Measurements from ENCODE around the gene SLC66A3.

SLC66A3 gene

DNA sequence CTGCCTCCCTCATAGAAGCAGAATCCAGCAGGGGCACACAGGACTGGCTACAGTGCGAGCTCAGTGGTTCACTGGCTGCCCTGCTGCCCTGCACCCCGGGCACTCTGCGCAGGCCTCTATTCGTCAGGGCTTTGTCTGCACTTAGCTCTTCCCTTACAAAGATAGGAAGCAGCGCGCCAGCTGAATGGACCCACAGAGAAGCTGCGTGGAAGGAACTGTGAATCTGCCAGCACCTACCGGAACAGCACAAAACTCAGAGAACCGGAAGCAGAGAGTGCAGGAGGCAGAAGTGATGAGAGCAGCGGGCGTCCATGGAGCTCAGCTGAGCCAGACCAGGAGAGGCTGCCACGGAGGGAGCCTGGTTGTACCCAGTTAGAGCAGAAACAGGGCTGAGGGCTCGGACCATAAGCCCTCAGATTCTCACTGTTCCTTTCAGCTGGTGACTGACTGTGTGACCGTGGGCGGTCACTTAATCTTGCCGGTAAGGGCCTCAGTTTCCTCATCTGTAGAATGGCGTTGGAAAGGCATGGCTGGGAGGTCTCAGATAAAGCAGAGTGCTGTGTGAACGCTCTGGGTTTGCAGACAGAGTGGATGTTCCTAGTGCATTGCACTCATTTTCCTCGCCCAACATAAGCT is 23.1 kb upstream of the SLC66A3 start:
- Histone ChIP-seq H3K4me3 (ENCODE audit: low read depth, low read length, poor library complexity, severe bottlenecking) (peak overlapping the region; percentile 41), H3K9me2 (ENCODE audit: low read depth, low read length) (no peaks in the 10 kb centered on the region), H3K9me3 (ENCODE audit: low read length) (no peaks in the 10 kb centered on the region), H3K4me2 (ENCODE audit: low read length) (peak overlapping the region; percentile 64), H2AFZ (ENCODE audit: low read length) (peak overlapping the region; percentile 31), H3K4me1 (ENCODE audit: insufficient read depth, low read length, severe bottlenecking) (peaks cover 22% of the 10 kb centered on the region), H3K36me3 (ENCODE audit: insufficient read depth, low read length) (no peaks in the 10 kb centered on the region), H3K9ac (ENCODE audit: low read length) (peak overlapping the region; percentile 10; the same call in 1 of the 2 replicates), H4K20me1 (ENCODE audit: insufficient read depth, low read length) (no peaks in the 10 kb centered on the region), H3K79me2 (ENCODE audit: insufficient read depth, low read length) (no peaks in the 10 kb centered on the region), H3K27ac (ENCODE audit: low read depth, low read length, poor library complexity, severe bottlenecking) (no peak overlapping the region), H3F3A (ENCODE audit: insufficient read depth, low read length) (no peaks in the 10 kb centered on the region), H3K27me3 (ENCODE audit: insufficient read depth, low read length) (no peaks in the 10 kb centered on the region)
- TF ChIP-seq EZH2 (IDR thresholded peaks at IDR 0.05; ENCODE audit: borderline replicate concordance, low read length): no peak
- TF ChIP-seq, protein P1, sequence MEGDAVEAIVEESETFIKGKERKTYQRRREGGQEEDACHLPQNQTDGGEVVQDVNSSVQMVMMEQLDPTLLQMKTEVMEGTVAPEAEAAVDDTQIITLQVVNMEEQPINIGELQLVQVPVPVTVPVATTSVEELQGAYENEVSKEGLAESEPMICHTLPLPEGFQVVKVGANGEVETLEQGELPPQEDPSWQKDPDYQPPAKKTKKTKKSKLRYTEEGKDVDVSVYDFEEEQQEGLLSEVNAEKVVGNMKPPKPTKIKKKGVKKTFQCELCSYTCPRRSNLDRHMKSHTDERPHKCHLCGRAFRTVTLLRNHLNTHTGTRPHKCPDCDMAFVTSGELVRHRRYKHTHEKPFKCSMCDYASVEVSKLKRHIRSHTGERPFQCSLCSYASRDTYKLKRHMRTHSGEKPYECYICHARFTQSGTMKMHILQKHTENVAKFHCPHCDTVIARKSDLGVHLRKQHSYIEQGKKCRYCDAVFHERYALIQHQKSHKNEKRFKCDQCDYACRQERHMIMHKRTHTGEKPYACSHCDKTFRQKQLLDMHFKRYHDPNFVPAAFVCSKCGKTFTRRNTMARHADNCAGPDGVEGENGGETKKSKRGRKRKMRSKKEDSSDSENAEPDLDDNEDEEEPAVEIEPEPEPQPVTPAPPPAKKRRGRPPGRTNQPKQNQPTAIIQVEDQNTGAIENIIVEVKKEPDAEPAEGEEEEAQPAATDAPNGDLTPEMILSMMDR (IDR thresholded peaks at IDR 0.05; ENCODE audit: low read length): no peak

DNA sequence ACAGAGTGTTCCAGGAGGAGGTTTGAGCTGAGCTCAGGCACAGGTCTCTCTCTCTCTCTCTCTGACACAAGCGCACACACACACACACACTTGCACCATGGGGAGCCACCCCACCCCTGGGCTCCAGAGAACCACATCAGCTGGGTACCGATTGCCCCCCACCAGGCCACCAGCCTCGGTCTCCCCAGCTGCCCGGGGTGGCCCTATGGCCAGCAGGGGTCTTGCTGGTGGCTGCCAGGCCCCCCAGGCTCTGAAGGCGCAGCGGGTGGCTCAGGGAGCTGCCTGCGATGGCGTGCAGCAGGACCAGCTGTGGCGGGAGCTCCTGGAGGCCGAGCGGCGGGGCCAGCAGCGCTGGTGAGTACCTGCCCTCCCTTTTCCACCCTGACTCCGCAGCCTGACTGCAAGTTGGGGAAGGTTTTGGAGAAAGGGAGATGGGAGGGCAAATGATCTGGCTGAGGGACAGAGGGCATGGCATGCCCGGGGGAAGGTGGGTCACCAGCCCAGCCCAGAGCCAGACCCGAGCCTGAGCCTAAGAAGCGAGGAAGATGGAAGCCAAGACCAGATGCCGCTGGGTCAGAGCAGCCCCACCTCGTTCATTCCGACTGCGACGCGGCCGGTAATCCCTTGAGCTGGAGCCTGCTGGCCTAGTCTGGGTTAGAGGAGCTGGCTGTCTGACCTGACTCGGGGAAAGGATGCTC is 21.9 kb upstream of the SLC66A3 start:
- Histone ChIP-seq H3K36me3 (ENCODE audit: insufficient read depth, low read length) (no peaks in the 10 kb centered on the region), H3K9ac (ENCODE audit: low read length) (no peak overlapping the region; the same call in 1 of the 2 replicates), H3K27me3 (ENCODE audit: insufficient read depth, low read length) (no peaks in the 10 kb centered on the region), H3F3A (ENCODE audit: insufficient read depth, low read length) (no peaks in the 10 kb centered on the region), H3K9me3 (ENCODE audit: low read length) (no peaks in the 10 kb centered on the region), H3K9me2 (ENCODE audit: low read depth, low read length) (no peaks in the 10 kb centered on the region), H3K79me2 (ENCODE audit: insufficient read depth, low read length) (no peaks in the 10 kb centered on the region), H3K4me2 (ENCODE audit: low read length) (peak overlapping the region; percentile 64), H3K4me3 (ENCODE audit: low read depth, low read length, poor library complexity, severe bottlenecking) (peak overlapping the region; percentile 41), H2AFZ (ENCODE audit: low read length) (peak overlapping the region; percentile 42; the same call in 1 of the 2 replicates), H3K27ac (ENCODE audit: low read depth, low read length, poor library complexity, severe bottlenecking) (no peak overlapping the region), H3K4me1 (ENCODE audit: insufficient read depth, low read length, severe bottlenecking) (peaks cover 22% of the 10 kb centered on the region), H4K20me1 (ENCODE audit: insufficient read depth, low read length) (no peaks in the 10 kb centered on the region)
- no peak for TF ChIP-seq EZH2 (IDR thresholded peaks at IDR 0.05; ENCODE audit: borderline replicate concordance, low read length)
- TF ChIP-seq, protein P1 (IDR thresholded peaks at IDR 0.05; ENCODE audit: low read length): no peak

DNA sequence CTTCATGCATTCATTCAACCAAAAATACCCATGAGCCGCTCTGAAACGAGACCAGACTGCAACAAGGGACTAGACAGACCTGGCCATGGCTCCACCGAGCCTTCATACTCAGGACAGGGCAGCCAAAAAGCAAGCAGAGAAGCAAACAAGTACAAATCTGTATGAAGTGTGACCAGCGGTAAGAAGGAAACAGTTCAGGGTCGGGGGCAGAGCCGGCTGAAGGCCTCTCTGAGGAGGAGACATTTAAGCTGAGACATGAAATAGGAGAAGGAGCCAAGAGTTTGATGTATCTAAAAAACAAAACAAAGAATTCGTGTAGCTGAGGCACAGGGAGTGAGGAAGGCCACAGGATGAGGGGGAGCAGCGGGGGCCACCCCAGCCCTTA is 21.3 kb upstream of the SLC66A3 start:
- no peak overlapping the region for H3K4me3 ChIP-seq (ENCODE audit: low read depth, low read length, poor library complexity, severe bottlenecking)
- H3K4me1 ChIP-seq (ENCODE audit: insufficient read depth, low read length, severe bottlenecking): peaks cover 22% of the 10 kb centered on the region
- H4K20me1 ChIP-seq (ENCODE audit: insufficient read depth, low read length): no peaks in the 10 kb centered on the region
- no peaks in the 10 kb centered on the region for H3K36me3 ChIP-seq (ENCODE audit: insufficient read depth, low read length)
- H3K27me3 ChIP-seq (ENCODE audit: insufficient read depth, low read length): no peaks in the 10 kb centered on the region
- H3K9me2 ChIP-seq (ENCODE audit: low read depth, low read length): no peaks in the 10 kb centered on the region
- H3K27ac ChIP-seq (ENCODE audit: low read depth, low read length, poor library complexity, severe bottlenecking): no peak overlapping the region
- no peaks in the 10 kb centered on the region for H3K9me3 ChIP-seq (ENCODE audit: low read length)
- no peaks in the 10 kb centered on the region for H3F3A ChIP-seq (ENCODE audit: insufficient read depth, low read length)
- H2AFZ ChIP-seq (ENCODE audit: low read length): no peak overlapping the region
- no peaks in the 10 kb centered on the region for H3K79me2 ChIP-seq (ENCODE audit: insufficient read depth, low read length)
- no peak overlapping the region for H3K4me2 ChIP-seq (ENCODE audit: low read length)
- H3K9ac ChIP-seq (ENCODE audit: low read length): no peak overlapping the region
- TF ChIP-seq EZH2 (IDR thresholded peaks at IDR 0.05; ENCODE audit: borderline replicate concordance, low read length): no peak
- TF ChIP-seq, protein P1 (IDR thresholded peaks at IDR 0.05; ENCODE audit: low read length): no peak

Data from OCI-LY1 (cell line).